ENCODE measurements around the gene SEMA3A. TPM values are rescaled to one million over a fixed set of nuclear protein-coding genes. Genes with fewer than 3 reads are reported as not detected.

The SEMA3A gene
- total and polyA plus RNA-seq, 2 experiments from 2014 or later = 19.8 to 46.4 TPM

DNA sequence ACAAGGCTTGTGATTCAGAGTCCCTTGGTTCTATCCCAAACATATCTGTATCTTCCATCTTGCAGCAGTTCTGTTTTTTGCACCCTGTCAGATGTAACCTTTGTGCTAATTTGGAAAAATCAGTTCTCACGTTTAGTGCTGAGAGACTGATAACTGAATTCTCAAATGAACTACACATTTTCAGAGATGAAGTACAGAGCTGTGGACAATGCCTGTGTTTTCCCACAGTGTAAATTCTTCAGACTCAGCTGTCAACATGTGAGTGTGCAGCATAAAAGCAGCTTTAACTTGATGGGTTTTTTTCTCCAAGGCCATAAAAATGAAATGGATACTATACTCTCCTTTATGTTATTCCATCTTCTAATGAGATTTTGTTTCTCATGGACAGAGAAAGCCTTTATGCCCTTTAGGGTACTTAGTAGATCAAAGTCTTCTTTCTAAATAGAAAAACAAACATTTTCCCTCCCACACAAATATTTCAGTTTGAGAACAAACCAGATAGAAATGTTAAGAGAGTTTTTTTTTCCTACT, 150.9 kb downstream of the SEMA3A start:
- Mint-ChIP-seq H3K9me3 (no peaks in the 10 kb centered on the region), H3K4me1 (peaks cover 21% of the 10 kb centered on the region), H3K36me3 (ENCODE audit: low read depth) (no peaks in the 10 kb centered on the region), H3K27me3 (ENCODE audit: insufficient read depth, low read depth, poor library complexity) (no peaks in the 10 kb centered on the region), H3K27ac (no peak overlapping the region; the same call in 1 of the 2 replicates), H3K4me3 (no peak overlapping the region)
- Histone ChIP-seq H3K36me3 (ENCODE audit: insufficient read depth) (no peaks in the 10 kb centered on the region), H3K27me3 (ENCODE audit: insufficient read depth) (no peaks in the 10 kb centered on the region), H3K79me2 (replicated peaks; ENCODE audit: insufficient read depth) (no peaks in the 10 kb centered on the region), H3K9me2 (ENCODE audit: insufficient read depth) (no peaks in the 10 kb centered on the region), H4K20me1 (replicated peaks; ENCODE audit: insufficient read depth) (no peaks in the 10 kb centered on the region), H3K4me1 (ENCODE audit: insufficient read depth) (peaks cover 16% of the 10 kb centered on the region; the same call in 1 of the 2 replicates), H3K4me3 (no peak overlapping the region), H3K4me2 (no peak overlapping the region), H2AFZ (no peak overlapping the region), H3F3A (replicated peaks; ENCODE audit: low read depth) (no peaks in the 10 kb centered on the region), H3K27ac (ENCODE audit: low read depth) (no peak overlapping the region)
- DNase-seq (ENCODE audit: low spot score) (no peak), ATAC-seq (no peak)
- TF ChIP-seq, protein P1, sequence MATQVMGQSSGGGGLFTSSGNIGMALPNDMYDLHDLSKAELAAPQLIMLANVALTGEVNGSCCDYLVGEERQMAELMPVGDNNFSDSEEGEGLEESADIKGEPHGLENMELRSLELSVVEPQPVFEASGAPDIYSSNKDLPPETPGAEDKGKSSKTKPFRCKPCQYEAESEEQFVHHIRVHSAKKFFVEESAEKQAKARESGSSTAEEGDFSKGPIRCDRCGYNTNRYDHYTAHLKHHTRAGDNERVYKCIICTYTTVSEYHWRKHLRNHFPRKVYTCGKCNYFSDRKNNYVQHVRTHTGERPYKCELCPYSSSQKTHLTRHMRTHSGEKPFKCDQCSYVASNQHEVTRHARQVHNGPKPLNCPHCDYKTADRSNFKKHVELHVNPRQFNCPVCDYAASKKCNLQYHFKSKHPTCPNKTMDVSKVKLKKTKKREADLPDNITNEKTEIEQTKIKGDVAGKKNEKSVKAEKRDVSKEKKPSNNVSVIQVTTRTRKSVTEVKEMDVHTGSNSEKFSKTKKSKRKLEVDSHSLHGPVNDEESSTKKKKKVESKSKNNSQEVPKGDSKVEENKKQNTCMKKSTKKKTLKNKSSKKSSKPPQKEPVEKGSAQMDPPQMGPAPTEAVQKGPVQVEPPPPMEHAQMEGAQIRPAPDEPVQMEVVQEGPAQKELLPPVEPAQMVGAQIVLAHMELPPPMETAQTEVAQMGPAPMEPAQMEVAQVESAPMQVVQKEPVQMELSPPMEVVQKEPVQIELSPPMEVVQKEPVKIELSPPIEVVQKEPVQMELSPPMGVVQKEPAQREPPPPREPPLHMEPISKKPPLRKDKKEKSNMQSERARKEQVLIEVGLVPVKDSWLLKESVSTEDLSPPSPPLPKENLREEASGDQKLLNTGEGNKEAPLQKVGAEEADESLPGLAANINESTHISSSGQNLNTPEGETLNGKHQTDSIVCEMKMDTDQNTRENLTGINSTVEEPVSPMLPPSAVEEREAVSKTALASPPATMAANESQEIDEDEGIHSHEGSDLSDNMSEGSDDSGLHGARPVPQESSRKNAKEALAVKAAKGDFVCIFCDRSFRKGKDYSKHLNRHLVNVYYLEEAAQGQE (IDR thresholded peaks at IDR 0.05; ENCODE audit: unreplicated experiment) = no peak
- TF ChIP-seq JUNB (IDR thresholded peaks at IDR 0.05; ENCODE audit: unreplicated experiment) (no peak), ZNF114 (CRISPR knock-in tag; IDR thresholded peaks at IDR 0.05) (no peak), EZH2 (IDR thresholded peaks at IDR 0.05; ENCODE audit: low read depth, unreplicated experiment) (no peak), STAT1 (IDR thresholded peaks at IDR 0.05; ENCODE audit: unreplicated experiment) (no peak), EZH2phosphoT487 (IDR thresholded peaks at IDR 0.05; ENCODE audit: unreplicated experiment) (no peak), CREB1 (CRISPR knock-in tag; IDR thresholded peaks at IDR 0.05; ENCODE audit: low read depth) (no peak), NANOG (IDR thresholded peaks at IDR 0.05; ENCODE audit: borderline replicate concordance) (no peak)
- TF ChIP-seq, protein P2, sequence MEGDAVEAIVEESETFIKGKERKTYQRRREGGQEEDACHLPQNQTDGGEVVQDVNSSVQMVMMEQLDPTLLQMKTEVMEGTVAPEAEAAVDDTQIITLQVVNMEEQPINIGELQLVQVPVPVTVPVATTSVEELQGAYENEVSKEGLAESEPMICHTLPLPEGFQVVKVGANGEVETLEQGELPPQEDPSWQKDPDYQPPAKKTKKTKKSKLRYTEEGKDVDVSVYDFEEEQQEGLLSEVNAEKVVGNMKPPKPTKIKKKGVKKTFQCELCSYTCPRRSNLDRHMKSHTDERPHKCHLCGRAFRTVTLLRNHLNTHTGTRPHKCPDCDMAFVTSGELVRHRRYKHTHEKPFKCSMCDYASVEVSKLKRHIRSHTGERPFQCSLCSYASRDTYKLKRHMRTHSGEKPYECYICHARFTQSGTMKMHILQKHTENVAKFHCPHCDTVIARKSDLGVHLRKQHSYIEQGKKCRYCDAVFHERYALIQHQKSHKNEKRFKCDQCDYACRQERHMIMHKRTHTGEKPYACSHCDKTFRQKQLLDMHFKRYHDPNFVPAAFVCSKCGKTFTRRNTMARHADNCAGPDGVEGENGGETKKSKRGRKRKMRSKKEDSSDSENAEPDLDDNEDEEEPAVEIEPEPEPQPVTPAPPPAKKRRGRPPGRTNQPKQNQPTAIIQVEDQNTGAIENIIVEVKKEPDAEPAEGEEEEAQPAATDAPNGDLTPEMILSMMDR (conservative IDR thresholded peaks at IDR 0.05; ENCODE audit: low read depth in 2 of 2) = no peak

DNA sequence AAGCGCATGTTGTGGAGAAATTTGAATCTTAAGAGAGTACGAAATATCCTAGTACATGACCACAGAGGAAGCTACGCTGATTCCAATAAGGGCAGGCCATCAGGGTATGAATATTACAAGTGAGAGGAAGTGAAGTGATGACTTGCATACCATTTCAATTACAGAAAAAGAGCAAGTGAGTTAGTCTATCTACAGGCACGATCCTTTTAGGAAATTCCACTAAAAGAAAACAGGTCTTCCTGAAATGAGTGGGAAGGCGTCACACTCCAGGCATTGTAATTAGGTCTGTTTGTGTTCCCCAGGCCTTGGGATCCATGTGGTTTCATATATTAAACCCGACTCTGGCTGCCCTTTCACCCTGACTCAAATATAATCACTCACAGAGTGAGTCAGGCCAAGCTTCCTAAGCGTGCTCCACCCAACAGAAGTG, 152.5 kb downstream of the SEMA3A start:
- no peak overlapping the region for H2AFZ ChIP-seq
- 0 out of 2 replicates have a peak, but pooled peaks cover 5% of the 10 kb centered on the region for H3K4me1 ChIP-seq (ENCODE audit: insufficient read depth)
- Mint-ChIP-seq H3K4me1 (peaks cover 20% of the 10 kb centered on the region), H3K4me3 (no peak overlapping the region), H3K36me3 (ENCODE audit: low read depth) (no peaks in the 10 kb centered on the region), H3K27me3 (ENCODE audit: insufficient read depth, low read depth, poor library complexity) (no peaks in the 10 kb centered on the region), H3K27ac (peak overlapping the region; percentile 42), H3K9me3 (no peaks in the 10 kb centered on the region)
- no peak overlapping the region for H3K27ac ChIP-seq (ENCODE audit: low read depth)
- no peaks in the 10 kb centered on the region for H3K79me2 ChIP-seq (replicated peaks; ENCODE audit: insufficient read depth)
- ATAC-seq (no peak), DNase-seq (ENCODE audit: low spot score) (no peak)
- no peaks in the 10 kb centered on the region for H3K36me3 ChIP-seq (ENCODE audit: insufficient read depth)
- no peaks in the 10 kb centered on the region for H4K20me1 ChIP-seq (replicated peaks; ENCODE audit: insufficient read depth)
- H3K27me3 ChIP-seq (ENCODE audit: insufficient read depth) = no peaks in the 10 kb centered on the region
- no peak overlapping the region for H3K4me2 ChIP-seq
- H3F3A ChIP-seq (replicated peaks; ENCODE audit: low read depth) = no peaks in the 10 kb centered on the region
- H3K4me3 ChIP-seq = no peak overlapping the region
- no peaks in the 10 kb centered on the region for H3K9me2 ChIP-seq (ENCODE audit: insufficient read depth)
- TF ChIP-seq ZNF114 (CRISPR knock-in tag; IDR thresholded peaks at IDR 0.05) (no peak), EZH2phosphoT487 (IDR thresholded peaks at IDR 0.05; ENCODE audit: unreplicated experiment) (no peak), JUNB (IDR thresholded peaks at IDR 0.05; ENCODE audit: unreplicated experiment) (no peak)
- TF ChIP-seq, protein P3, sequence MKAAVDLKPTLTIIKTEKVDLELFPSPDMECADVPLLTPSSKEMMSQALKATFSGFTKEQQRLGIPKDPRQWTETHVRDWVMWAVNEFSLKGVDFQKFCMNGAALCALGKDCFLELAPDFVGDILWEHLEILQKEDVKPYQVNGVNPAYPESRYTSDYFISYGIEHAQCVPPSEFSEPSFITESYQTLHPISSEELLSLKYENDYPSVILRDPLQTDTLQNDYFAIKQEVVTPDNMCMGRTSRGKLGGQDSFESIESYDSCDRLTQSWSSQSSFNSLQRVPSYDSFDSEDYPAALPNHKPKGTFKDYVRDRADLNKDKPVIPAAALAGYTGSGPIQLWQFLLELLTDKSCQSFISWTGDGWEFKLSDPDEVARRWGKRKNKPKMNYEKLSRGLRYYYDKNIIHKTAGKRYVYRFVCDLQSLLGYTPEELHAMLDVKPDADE (IDR thresholded peaks at IDR 0.05) = no peak
